ENCODE results near the gene STXBP1.

DNA sequence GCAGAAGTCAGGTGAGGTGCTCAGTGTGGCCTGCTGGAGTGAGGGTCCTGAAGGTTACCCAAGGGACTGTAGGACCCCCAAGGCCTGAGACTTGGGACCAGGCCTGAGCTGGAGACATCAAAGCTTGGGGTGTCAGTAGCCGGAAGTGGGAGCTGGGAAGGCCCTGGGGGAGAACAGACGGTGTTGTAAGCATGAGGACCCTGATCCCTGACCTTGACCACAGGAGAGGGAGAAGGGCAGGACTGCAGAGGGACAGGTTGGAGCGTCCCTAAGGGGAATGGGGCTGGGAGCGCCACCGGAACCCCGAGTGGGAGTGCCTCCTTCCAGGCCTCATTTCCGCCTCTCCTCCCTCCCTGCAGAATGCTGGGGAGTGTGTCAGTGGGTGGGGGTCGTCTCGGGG is 104.3 kb downstream of the STXBP1 start:
- TF ChIP-seq, protein P1, sequence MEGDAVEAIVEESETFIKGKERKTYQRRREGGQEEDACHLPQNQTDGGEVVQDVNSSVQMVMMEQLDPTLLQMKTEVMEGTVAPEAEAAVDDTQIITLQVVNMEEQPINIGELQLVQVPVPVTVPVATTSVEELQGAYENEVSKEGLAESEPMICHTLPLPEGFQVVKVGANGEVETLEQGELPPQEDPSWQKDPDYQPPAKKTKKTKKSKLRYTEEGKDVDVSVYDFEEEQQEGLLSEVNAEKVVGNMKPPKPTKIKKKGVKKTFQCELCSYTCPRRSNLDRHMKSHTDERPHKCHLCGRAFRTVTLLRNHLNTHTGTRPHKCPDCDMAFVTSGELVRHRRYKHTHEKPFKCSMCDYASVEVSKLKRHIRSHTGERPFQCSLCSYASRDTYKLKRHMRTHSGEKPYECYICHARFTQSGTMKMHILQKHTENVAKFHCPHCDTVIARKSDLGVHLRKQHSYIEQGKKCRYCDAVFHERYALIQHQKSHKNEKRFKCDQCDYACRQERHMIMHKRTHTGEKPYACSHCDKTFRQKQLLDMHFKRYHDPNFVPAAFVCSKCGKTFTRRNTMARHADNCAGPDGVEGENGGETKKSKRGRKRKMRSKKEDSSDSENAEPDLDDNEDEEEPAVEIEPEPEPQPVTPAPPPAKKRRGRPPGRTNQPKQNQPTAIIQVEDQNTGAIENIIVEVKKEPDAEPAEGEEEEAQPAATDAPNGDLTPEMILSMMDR (IDR thresholded peaks at IDR 0.05 in 4 of 5, conservative IDR thresholded peaks at IDR 0.05 in 1 of 5), result no peak
- no peak for TF ChIP-seq POLR2A (IDR thresholded peaks at IDR 0.05)

Measured in gastrocnemius medialis (tissue), 4 donors.